Liver (tissue), 3 donors: ENCODE measurements around the gene FKBP9.

Source experiments
- CTCF ChIP-seq: fragments of 150-350 bp; IDR thresholded peaks from 2 replicates; pipeline ENCODE4 v1.5.1; 2017; ENCODE audit warnings: improper control_type of control experiment, low read depth, low read length; ENCODE audit not compliant: missing input control
- EGR1 ChIP-seq, 2 donors: IDR thresholded peaks; 2 replicates each; pipeline ENCODE4 v1.6.1; 2016 to 2018; ENCODE audit warnings: antibody characterized with exemption in 2 of 2, low read depth in 2 of 2
- FOXA2 ChIP-seq: IDR thresholded peaks from 2 replicates; pipeline ENCODE4 v1.6.1; 2016; ENCODE audit warnings: antibody characterized with exemption
- GABPA ChIP-seq, 2 donors: IDR thresholded peaks in 1 of 2; conservative IDR thresholded peaks in 1 of 2; 2 replicates each; pipeline ENCODE4 v1.6.1; 2016; ENCODE audit warnings: antibody characterized with exemption in 2 of 2, mild to moderate bottlenecking in 1 of 2, moderate library complexity in 1 of 2
- MAX ChIP-seq: IDR thresholded peaks from 2 replicates; pipeline ENCODE4 v1.6.1; 2016; ENCODE audit warnings: antibody characterized with exemption
- RAD21 ChIP-seq, 2 donors: IDR thresholded peaks; 2 replicates each; pipeline ENCODE4 v1.6.1; 2016; ENCODE audit warnings: antibody characterized with exemption in 2 of 2, mild to moderate bottlenecking in 2 of 2
- RXRA ChIP-seq, 2 donors: IDR thresholded peaks; 2 replicates each; pipeline ENCODE4 v1.6.1; 2017 to 2018; ENCODE audit warnings: antibody characterized with exemption in 2 of 2, mild to moderate bottlenecking in 1 of 2
- SP1 ChIP-seq: IDR thresholded peaks from 2 replicates; pipeline ENCODE4 v1.6.1; 2018; ENCODE audit warnings: antibody characterized with exemption, mild to moderate bottlenecking
- YY1 ChIP-seq: IDR thresholded peaks from 2 replicates; pipeline ENCODE4 v1.6.1; 2016; ENCODE audit warnings: antibody characterized with exemption, mild to moderate bottlenecking
- TF ChIP-seq, protein P1 (sequence below): IDR thresholded peaks from 2 replicates; pipeline ENCODE4 v1.6.1; 2016; ENCODE audit warnings: antibody characterized with exemption
- donor health status: healthy.
- donor health status: healthy.

DNA sequence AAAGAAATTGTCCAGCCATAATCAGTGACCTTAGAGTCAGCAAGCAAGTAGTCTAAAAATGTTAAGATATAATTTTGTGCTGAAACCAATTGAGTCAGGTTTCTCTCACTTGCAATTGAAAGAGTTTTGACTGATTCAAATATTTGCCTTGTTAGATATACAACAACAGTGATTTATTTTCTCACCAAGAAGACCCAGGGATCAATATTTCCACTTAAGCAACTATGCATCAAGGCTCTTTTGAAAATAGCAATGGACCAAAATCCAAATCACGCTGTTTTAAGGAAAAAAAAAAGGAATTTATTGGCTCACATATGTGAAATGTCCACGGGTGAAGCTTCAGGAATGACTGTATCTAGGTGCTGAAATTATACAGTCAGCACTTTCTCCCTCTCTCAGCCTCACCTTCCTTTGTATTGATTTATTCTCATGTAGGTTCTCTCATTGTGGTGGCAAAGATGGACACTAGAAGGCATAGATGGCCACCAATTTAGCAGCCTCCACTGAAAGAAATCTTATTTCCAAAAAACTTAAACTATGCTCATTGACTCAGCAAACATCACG, 9.7 kb upstream of the FKBP9 start:
- no peak for TF ChIP-seq CTCF
- TF ChIP-seq, protein P1, sequence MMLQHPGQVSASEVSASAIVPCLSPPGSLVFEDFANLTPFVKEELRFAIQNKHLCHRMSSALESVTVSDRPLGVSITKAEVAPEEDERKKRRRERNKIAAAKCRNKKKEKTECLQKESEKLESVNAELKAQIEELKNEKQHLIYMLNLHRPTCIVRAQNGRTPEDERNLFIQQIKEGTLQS, result no peak
- no peak for TF ChIP-seq RAD21 (IDR thresholded peaks at IDR 0.05)
- no peak for TF ChIP-seq SP1
- TF ChIP-seq FOXA2, result no peak
- no peak for TF ChIP-seq EGR1 (IDR thresholded peaks at IDR 0.05; ENCODE audit: low read depth in 2 of 2)
- no peak for TF ChIP-seq MAX
- no peak for TF ChIP-seq RXRA (IDR thresholded peaks at IDR 0.05)
- TF ChIP-seq GABPA (IDR thresholded peaks at IDR 0.05 in 1 of 2, conservative IDR thresholded peaks at IDR 0.05 in 1 of 2), result no peak
- TF ChIP-seq YY1, result no peak
